OCI-LY1 (cell line): Measurements from ENCODE around the gene EP300.

ENCODE experiments used
- CTCF ChIP-seq: fragments of 200-600 bp; sonication (generic), shearing (Covaris generic); IDR thresholded peaks from 2 replicates; pipeline ENCODE4 v1.5.1; 2017; ENCODE audit warnings: mild to moderate bottlenecking, antibody characterized with exemption, low read length, moderate library complexity, mixed read lengths
- EZH2 ChIP-seq: fragments of 200-600 bp; sonication (generic), shearing (Covaris generic); IDR thresholded peaks from 2 replicates; pipeline ENCODE4 v1.8.0; 2017; ENCODE audit warnings: borderline replicate concordance, mixed run types, mild to moderate bottlenecking, antibody characterized with exemption, low read length, moderate library complexity, mixed read lengths

GRCh38 chr22:41216984-41217383 lies 124.6 kb downstream of the EP300 start:
- no peak for TF ChIP-seq EZH2
- no peak for TF ChIP-seq CTCF
